Right cardiac atrium (tissue), 5 donors: ENCODE data around the gene IKBKE. TPM values are rescaled to one million over a fixed set of nuclear protein-coding genes. Genes with fewer than 3 reads are reported as not detected.
A peak's percentile ranks its signal among the peaks of the same experiment; 100 is the strongest.

Experiments
- ATAC-seq, 2 donors: fragments of 200-7000 bp; cut with Tn5 transposase; one replicate each; pipeline versions ENCODE4 v1.8.0 to v1.9.1; 2020; ENCODE audit warnings: moderate library complexity in 2 of 2, mild to moderate bottlenecking in 1 of 2
- DNase-seq, 3 donors: peaks; one replicate each; pipeline ENCODE4 v3.0.0-alpha.2; 2020
- H3K27ac ChIP-seq: one replicate; pipeline ENCODE4 v1.5.1; 2013; ENCODE audit warnings: mild to moderate bottlenecking, low read length, control low read depth, moderate library complexity
- H3K27me3 ChIP-seq: one replicate; pipeline ENCODE4 v1.6.1; 2013; ENCODE audit not compliant: control insufficient read depth, insufficient read depth
- H3K4me1 ChIP-seq: one replicate; pipeline ENCODE4 v1.6.1; 2013; ENCODE audit warnings: low read length; ENCODE audit not compliant: control insufficient read depth, insufficient read depth
- H3K4me3 ChIP-seq: one replicate; pipeline ENCODE4 v1.5.1; 2013; ENCODE audit warnings: low read length, control low read depth
- H3K9me3 ChIP-seq: one replicate; pipeline ENCODE4 v1.6.1; 2013; ENCODE audit warnings: low read length; ENCODE audit not compliant: control insufficient read depth
- WGBS: extraction: QIAGEN DNeasy Blood & Tissue Kit; methylation state at CpG from one replicate; pipeline ENCODE4 v1.1.7; 2013; 5-methylcytosine and 5-hydroxymethylcytosine counted together
- intact Hi-C, 4 donors: fragments of 100-400 bp; cut with DNase I; formaldehyde crosslinking; loops; one replicate each; pipeline versions ENCODE4 v1.11.0 to v1.14.0; 2022 to 2023
- polyA plus RNA-seq: library from polyadenylated mRNA; stranded (reverse); fragments of 200-250 nt; gene quantifications from one replicate; pipeline ENCODE4 v1.2.3, GENCODE V29; 2013
- total RNA-seq, 4 donors: library from RNA; stranded (reverse); fragmentation: NEBNext Ultra II Directional; extraction: Animal tissue kit (Norgen Biotek cat#: 25700); gene quantifications; one replicate each; pipeline ENCODE4 v1.2.1, GENCODE V29; 2021
- donor health status: healthy with polysubstance abuse.
- donor health status: DM: no; HTN: yes; CAD: no.
- donor health status: DM: no; HTN: no; CAD: no.
- donor health status: DM: no; HTN: yes; CAD: no; lungs with severe emphysema.
- donor health status: DM: yes; HTN: yes; CAD: no.

Gene IKBKE
- total and polyA plus RNA-seq, 5 donors, result 0.54 to 2.0 (median 1.4) TPM

GRCh38 chr1:206534552-206534951, 64.3 kb downstream of the IKBKE start:
- intact Hi-C loops, result no loop called here
- Histone ChIP-seq H3K9me3 (no peaks in the 10 kb centered on the region), H3K4me3 (no peak overlapping the region), H3K27ac (no peak overlapping the region), H3K4me1 (peaks cover 1% of the 10 kb centered on the region), H3K27me3 (no peaks in the 10 kb centered on the region)
- DNase-seq (no peak), ATAC-seq (no peak)
- WGBS, result 96% methylated on average over 3 of the region's 3 CpGs

GRCh38 chr1:206535853-206536188, 65.5 kb downstream of the IKBKE start:
- 76% methylated on average over 6 of the region's 6 CpGs for WGBS
- ATAC-seq (no peak), DNase-seq (no peak)
- intact Hi-C loops, result no loop called here
- Histone ChIP-seq H3K27ac (no peak overlapping the region), H3K4me3 (no peak overlapping the region), H3K9me3 (no peaks in the 10 kb centered on the region), H3K4me1 (peaks cover 7% of the 10 kb centered on the region), H3K27me3 (no peaks in the 10 kb centered on the region)

- DNase-seq, result no peak
- ATAC-seq, result no peak
- Histone ChIP-seq H3K27me3 (no peaks in the 10 kb centered on the region), H3K27ac (no peak overlapping the region), H3K4me1 (peaks cover 7% of the 10 kb centered on the region), H3K4me3 (no peak overlapping the region), H3K9me3 (no peaks in the 10 kb centered on the region)
- 58% methylated on average over 4 of the region's 4 CpGs for WGBS
- intact Hi-C loops, result no loop called here
Measured at GRCh38 chr1:206537141-206537540, 66.9 kb downstream of the IKBKE start.

DNA sequence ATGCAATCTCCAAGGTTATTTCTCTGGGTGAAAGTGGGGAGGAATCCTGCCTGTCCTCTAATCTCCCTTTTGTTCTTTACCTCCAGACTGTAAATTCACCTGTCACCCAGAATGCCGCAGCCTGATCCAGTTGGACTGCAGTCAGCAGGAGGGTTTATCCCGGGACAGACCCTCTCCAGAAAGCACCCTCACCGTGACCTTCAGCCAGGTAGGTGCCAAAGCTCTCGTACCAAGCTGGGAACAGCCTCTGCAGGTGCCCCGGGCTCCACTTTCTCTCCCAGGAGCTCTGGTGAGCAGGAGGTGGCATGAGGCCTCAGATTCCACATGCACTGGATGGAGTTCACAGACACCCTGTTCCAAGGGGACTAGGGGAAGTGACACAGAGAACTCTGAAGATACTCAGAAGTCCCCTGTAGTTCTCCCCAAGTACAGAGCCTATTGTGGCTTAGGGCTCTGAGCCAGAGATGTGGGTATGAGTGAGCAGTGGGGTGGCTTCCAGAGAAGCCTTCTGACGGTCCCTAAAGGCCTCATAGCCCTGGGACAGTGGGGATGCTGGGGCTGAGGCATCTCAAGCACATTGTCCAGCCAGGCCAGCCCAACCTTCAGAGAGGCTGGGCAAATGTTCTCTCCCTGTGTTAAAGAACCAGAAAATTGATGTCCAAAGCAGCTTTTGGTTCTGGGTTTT, 68.0 kb downstream of the IKBKE start:
- peaks cover 7% of the 10 kb centered on the region for H3K4me1 ChIP-seq
- H3K27ac ChIP-seq, result no peak overlapping the region
- no peaks in the 10 kb centered on the region for H3K9me3 ChIP-seq
- ATAC-seq (no peak), DNase-seq (no peak)
- WGBS, result 89% methylated on average over 6 of the region's 6 CpGs
- H3K27me3 ChIP-seq, result no peaks in the 10 kb centered on the region
- intact Hi-C loops, result no loop called here
- H3K4me3 ChIP-seq, result no peak overlapping the region

DNA sequence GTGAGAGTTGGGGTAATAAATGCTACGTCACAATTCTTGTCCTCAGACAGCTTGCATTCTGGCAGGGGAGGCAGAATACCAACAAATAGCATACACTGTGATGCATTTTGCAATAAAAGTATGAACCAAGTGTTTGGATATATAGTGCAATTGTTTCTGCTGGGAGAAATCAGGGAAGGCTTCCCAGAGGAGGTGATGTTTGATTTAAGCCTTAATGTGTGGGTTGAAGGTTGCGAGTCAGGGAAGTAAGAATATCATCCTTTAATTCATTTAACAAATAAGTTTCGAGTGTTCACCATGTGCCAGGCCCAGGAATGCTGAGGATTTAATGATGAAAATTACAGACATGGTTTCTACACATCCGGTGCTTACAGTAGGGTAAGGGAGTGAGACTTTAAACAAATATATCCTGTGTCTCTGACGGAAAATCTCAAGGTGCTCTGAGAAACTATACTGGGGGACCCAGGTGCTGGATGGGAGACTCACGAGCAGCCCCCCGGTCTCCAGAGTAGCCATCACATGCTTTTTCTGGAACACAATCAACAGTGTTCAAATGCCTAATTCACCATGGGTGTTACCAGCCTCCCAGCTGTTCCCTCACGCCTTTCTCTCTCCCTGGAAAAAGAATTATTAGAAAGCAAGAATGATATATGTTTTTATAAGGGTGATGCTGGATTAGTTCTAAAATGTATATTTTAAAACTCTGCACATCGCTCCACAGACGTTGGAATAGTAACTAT, 68.8 kb downstream of the IKBKE start:
- intact Hi-C loops, result no loop called here
- Histone ChIP-seq H3K4me1 (peaks cover 7% of the 10 kb centered on the region), H3K9me3 (no peaks in the 10 kb centered on the region), H3K27me3 (no peaks in the 10 kb centered on the region), H3K4me3 (no peak overlapping the region), H3K27ac (no peak overlapping the region)
- WGBS, result 83% methylated on average over 10 of the region's 10 CpGs
- ATAC-seq, result no peak
- no peak for DNase-seq

GRCh38 chr1:206540044-206540780, 69.9 kb downstream of the IKBKE start:
- WGBS, result 39% methylated on average over 8 of the region's 8 CpGs
- Histone ChIP-seq H3K9me3 (no peaks in the 10 kb centered on the region), H3K4me1 (peaks cover 7% of the 10 kb centered on the region), H3K4me3 (no peak overlapping the region), H3K27me3 (no peaks in the 10 kb centered on the region), H3K27ac (peak overlapping the region; percentile 56)
- ATAC-seq (peak; percentile 90 to 93), DNase-seq (peak; percentile 63 to 89 (median 88))
- intact Hi-C loops, result loop anchor here in 2 of 4 donors (5.0 kb wide), 2 partner anchors 33 to 42 kb away; partner anchors contain the start of gene RASSF5 (in 1 of the 2)

- no peak for DNase-seq
- no peaks in the 10 kb centered on the region for H3K27me3 ChIP-seq
- 90% methylated on average over 7 of the region's 7 CpGs for WGBS
- no peak overlapping the region for H3K4me3 ChIP-seq
- peaks cover 7% of the 10 kb centered on the region for H3K4me1 ChIP-seq
- no peak overlapping the region for H3K27ac ChIP-seq
- H3K9me3 ChIP-seq, result no peaks in the 10 kb centered on the region
- ATAC-seq, result no peak
- intact Hi-C loops, result loop anchor here in 2 of 4 donors (5.0 kb wide), 2 partner anchors 34 to 41 kb away; partner anchors contain the start of gene RASSF5 (in 1 of the 2)
Measured at GRCh38 chr1:206541236-206541833, 71.1 kb downstream of the IKBKE start.

DNA sequence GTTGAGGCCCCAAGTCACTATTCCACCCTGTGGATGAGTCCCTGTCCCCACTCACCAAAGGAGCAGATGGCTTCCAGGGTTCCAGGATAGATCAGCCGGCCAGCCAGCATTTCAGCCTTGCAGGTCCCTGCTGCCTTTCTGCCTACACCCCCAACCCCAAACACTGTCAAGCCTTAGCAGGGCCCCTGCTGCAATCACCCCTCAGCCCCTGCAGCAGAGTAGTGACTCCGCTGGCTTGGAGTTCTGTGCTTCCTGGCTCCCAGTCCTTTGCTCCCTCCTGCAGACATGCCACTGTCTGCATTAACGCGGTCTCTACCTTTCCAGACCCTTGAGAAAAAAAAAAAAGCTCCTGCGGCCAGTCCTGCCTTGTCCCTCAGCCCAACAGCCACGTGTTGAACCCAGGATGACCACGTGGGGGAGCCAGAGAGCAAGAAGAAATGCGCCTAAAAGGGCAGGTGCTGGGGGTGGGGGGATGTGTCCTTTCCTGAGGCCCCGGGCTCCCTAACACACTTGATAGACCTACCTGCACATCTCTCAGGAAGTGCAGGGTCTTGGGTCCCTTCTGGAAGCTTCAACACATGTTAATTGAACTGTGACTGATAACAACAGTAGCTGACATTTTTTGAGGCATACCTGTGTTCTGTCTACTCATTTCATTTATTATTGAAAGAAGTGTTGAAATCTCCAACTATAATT, 74.4 kb downstream of the IKBKE start:
- H3K9me3 ChIP-seq, result no peaks in the 10 kb centered on the region
- 12% methylated on average over 9 of the region's 9 CpGs for WGBS
- peak; percentile 46 to 69 for ATAC-seq

DNA sequence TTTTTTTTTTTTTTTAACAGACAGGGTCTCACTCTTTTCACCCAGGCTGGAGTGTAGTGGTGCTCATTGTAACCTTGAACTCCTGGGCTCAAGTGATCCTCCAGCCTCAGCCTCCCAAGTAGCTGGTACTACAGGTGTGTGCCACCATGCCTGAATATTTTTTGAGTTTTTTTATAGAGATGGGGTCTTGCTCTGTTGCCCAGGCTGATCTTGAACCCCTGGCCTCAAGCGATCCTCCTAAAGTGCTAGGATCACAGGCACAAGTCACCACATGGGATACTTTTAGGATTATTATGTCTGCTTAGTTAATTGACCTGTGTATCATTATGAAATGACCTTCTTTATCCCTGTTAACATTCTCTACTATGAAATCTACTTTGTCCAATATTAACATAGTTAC, 75.1 kb downstream of the IKBKE start:
- no peak for ATAC-seq
- DNase-seq, result no peak
- H3K27me3 ChIP-seq, result no peaks in the 10 kb centered on the region
- H3K4me1 ChIP-seq, result peaks cover under 1% of the 10 kb centered on the region
- intact Hi-C loops, result loop anchor here in 3 of 4 donors (2.0 to 5.0 kb wide), 2 partner anchors 37 kb away; no protein-coding TSS in a partner anchor
- no peaks in the 10 kb centered on the region for H3K9me3 ChIP-seq
- no peak overlapping the region for H3K4me3 ChIP-seq
- WGBS, result 93% methylated on average over 1 of the region's 1 CpG
- H3K27ac ChIP-seq, result no peak overlapping the region

More for the DNA sequence above, 74.4 kb downstream of the IKBKE start:
- intact Hi-C loops, result loop anchor here (2.0 to 5.0 kb wide), 3 partner anchors 37 to 38 kb away; partner anchors contain the start of gene RASSF5 (in 1 of the 4)
- no peak overlapping the region for H3K4me3 ChIP-seq
- peaks cover 5% of the 10 kb centered on the region for H3K4me1 ChIP-seq
- no peaks in the 10 kb centered on the region for H3K27me3 ChIP-seq
- DNase-seq, result peak; percentile 68 to 89 (median 87)
- no peak overlapping the region for H3K27ac ChIP-seq
